Measurements from ENCODE around the gene DUOX1.

Gene DUOX1

GRCh38 chr15:45143946-45144345, 14.2 kb downstream of the DUOX1 start:
- H3K36me3 ChIP-seq (ENCODE audit: insufficient read depth, low read length) = no peaks in the 10 kb centered on the region
- TF ChIP-seq CTCF (conservative IDR thresholded peaks at IDR 0.05; ENCODE audit: low read length) (no peak), EZH2phosphoT487 (IDR thresholded peaks at IDR 0.05; ENCODE audit: borderline replicate concordance) (no peak)
- peaks cover 4% of the 10 kb centered on the region for H3K4me1 ChIP-seq (ENCODE audit: insufficient read depth, low read length, poor library complexity, severe bottlenecking)
- H3K4me2 ChIP-seq (ENCODE audit: low read depth, low read length, poor library complexity, severe bottlenecking) = no peak overlapping the region
- no peak overlapping the region for H3K9ac ChIP-seq (ENCODE audit: low read depth, low read length, poor library complexity, severe bottlenecking)
- H3K27me3 ChIP-seq (ENCODE audit: insufficient read depth, low read length, poor library complexity, severe bottlenecking) = no peaks in the 10 kb centered on the region
- H3K79me2 ChIP-seq (ENCODE audit: insufficient read depth, low read length) = no peaks in the 10 kb centered on the region
- H3K4me3 ChIP-seq (ENCODE audit: low read length, poor library complexity, severe bottlenecking) = no peak overlapping the region
- H4K20me1 ChIP-seq (ENCODE audit: insufficient read depth, low read length, poor library complexity, severe bottlenecking) = no peaks in the 10 kb centered on the region
- no peak overlapping the region for H2AFZ ChIP-seq (ENCODE audit: low read length)
- no peaks in the 10 kb centered on the region for H3K9me2 ChIP-seq (replicated peaks; ENCODE audit: low read depth, low read length)
- no peaks in the 10 kb centered on the region for H3K9me3 ChIP-seq (ENCODE audit: insufficient read depth, low read depth, low read length)
- H3F3A ChIP-seq (ENCODE audit: low read depth) = no peaks in the 10 kb centered on the region

- H3K9me3 ChIP-seq (ENCODE audit: insufficient read depth, low read depth, low read length) = no peaks in the 10 kb centered on the region
- H3K27me3 ChIP-seq (ENCODE audit: insufficient read depth, low read length, poor library complexity, severe bottlenecking) = no peaks in the 10 kb centered on the region
- no peak overlapping the region for H3K4me3 ChIP-seq (ENCODE audit: low read length, poor library complexity, severe bottlenecking)
- no peaks in the 10 kb centered on the region for H3K36me3 ChIP-seq (ENCODE audit: insufficient read depth, low read length)
- no peak overlapping the region for H3K4me2 ChIP-seq (ENCODE audit: low read depth, low read length, poor library complexity, severe bottlenecking)
- H3F3A ChIP-seq (ENCODE audit: low read depth) = no peaks in the 10 kb centered on the region
- no peaks in the 10 kb centered on the region for H3K79me2 ChIP-seq (ENCODE audit: insufficient read depth, low read length)
- TF ChIP-seq EZH2phosphoT487 (IDR thresholded peaks at IDR 0.05; ENCODE audit: borderline replicate concordance) = no peak
- TF ChIP-seq CTCF (conservative IDR thresholded peaks at IDR 0.05; ENCODE audit: low read length) = no peak
- H4K20me1 ChIP-seq (ENCODE audit: insufficient read depth, low read length, poor library complexity, severe bottlenecking) = no peaks in the 10 kb centered on the region
- no peak overlapping the region for H3K9ac ChIP-seq (ENCODE audit: low read depth, low read length, poor library complexity, severe bottlenecking)
- H3K9me2 ChIP-seq (replicated peaks; ENCODE audit: low read depth, low read length) = no peaks in the 10 kb centered on the region
- peaks cover 5% of the 10 kb centered on the region for H3K4me1 ChIP-seq (ENCODE audit: insufficient read depth, low read length, poor library complexity, severe bottlenecking)
- no peak overlapping the region for H2AFZ ChIP-seq (ENCODE audit: low read length)
Measured at GRCh38 chr15:45144775-45145174, 15.0 kb downstream of the DUOX1 start.

DNA sequence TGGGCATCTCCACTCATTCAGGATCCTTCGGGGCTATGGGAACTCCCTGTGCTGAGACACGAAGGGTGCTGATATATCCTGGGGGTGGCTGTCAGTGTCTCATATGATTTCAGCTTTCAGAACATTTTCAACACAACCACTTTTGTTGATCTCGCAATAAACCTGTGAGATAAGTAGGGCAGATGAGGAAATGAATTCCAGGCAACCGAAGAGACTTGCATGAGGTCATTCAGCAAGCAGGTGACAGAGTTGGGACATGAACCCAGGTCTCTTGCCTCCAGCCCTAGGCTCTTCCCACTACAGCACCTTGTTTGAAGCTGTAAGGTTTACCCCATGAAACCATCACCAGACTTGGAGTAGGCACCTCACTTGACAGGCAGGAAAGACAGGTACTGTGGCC, 16.6 kb downstream of the DUOX1 start:
- peaks cover 5% of the 10 kb centered on the region for H3K4me1 ChIP-seq (ENCODE audit: insufficient read depth, low read length, poor library complexity, severe bottlenecking)
- H3K36me3 ChIP-seq (ENCODE audit: insufficient read depth, low read length) = no peaks in the 10 kb centered on the region
- H3F3A ChIP-seq (ENCODE audit: low read depth) = no peaks in the 10 kb centered on the region
- H2AFZ ChIP-seq (ENCODE audit: low read length) = no peak overlapping the region
- no peaks in the 10 kb centered on the region for H3K79me2 ChIP-seq (ENCODE audit: insufficient read depth, low read length)
- H3K9me3 ChIP-seq (ENCODE audit: insufficient read depth, low read depth, low read length) = no peaks in the 10 kb centered on the region
- TF ChIP-seq CTCF (conservative IDR thresholded peaks at IDR 0.05; ENCODE audit: low read length) = no peak
- TF ChIP-seq EZH2phosphoT487 (IDR thresholded peaks at IDR 0.05; ENCODE audit: borderline replicate concordance) = no peak
- H3K4me2 ChIP-seq (ENCODE audit: low read depth, low read length, poor library complexity, severe bottlenecking) = no peak overlapping the region
- no peak overlapping the region for H3K9ac ChIP-seq (ENCODE audit: low read depth, low read length, poor library complexity, severe bottlenecking)
- no peaks in the 10 kb centered on the region for H3K27me3 ChIP-seq (ENCODE audit: insufficient read depth, low read length, poor library complexity, severe bottlenecking)
- no peak overlapping the region for H3K4me3 ChIP-seq (ENCODE audit: low read length, poor library complexity, severe bottlenecking)
- H4K20me1 ChIP-seq (ENCODE audit: insufficient read depth, low read length, poor library complexity, severe bottlenecking) = no peaks in the 10 kb centered on the region
- H3K9me2 ChIP-seq (replicated peaks; ENCODE audit: low read depth, low read length) = no peaks in the 10 kb centered on the region
